GM21381 (cell line): ENCODE results near the gene TF.

Experiments
- ATAC-seq: cut with Tn5 transposase; IDR thresholded peaks from one replicate; pipeline ENCODE4 v1.9.1; 2021; ENCODE audit warnings: mild to moderate bottlenecking, moderate library complexity; ENCODE audit not compliant: unreplicated experiment

TF gene

GRCh38 chr3:133805384-133805701, 59.1 kb downstream of the TF start:
- no peak for ATAC-seq

GRCh38 chr3:133805702-133806475, 59.7 kb downstream of the TF start, which contains the start of gene SRPRB:
Gene SRPRB, plus strand, starts transcription at chr3:133805815. Its CDS starts 34 bp downstream, at chr3:133805849.
- peak; percentile 97 for ATAC-seq

GRCh38 chr3:133812872-133813271, 66.7 kb downstream of the TF start:
- no peak for ATAC-seq

DNA sequence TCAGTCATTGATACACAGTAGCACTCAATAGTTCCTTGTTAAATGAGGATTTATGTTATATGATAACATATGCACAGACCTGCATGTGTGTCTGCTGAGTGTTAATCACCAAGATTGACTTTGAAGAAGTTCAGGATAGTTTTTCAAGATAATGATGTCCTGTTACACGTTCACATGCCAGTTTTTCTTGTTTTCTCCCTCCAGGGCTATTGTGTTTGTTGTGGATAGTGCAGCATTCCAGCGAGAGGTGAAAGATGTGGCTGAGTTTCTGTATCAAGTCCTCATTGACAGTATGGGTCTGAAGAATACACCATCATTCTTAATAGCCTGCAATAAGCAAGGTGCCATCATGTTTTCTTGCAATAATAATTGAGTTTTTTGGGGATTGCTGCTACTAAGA, 69.2 kb downstream of the TF start:
- no peak for ATAC-seq

- no peak for ATAC-seq
These were observed 73.9 kb downstream of the TF start for GRCh38 chr3:133820129-133820528.

DNA sequence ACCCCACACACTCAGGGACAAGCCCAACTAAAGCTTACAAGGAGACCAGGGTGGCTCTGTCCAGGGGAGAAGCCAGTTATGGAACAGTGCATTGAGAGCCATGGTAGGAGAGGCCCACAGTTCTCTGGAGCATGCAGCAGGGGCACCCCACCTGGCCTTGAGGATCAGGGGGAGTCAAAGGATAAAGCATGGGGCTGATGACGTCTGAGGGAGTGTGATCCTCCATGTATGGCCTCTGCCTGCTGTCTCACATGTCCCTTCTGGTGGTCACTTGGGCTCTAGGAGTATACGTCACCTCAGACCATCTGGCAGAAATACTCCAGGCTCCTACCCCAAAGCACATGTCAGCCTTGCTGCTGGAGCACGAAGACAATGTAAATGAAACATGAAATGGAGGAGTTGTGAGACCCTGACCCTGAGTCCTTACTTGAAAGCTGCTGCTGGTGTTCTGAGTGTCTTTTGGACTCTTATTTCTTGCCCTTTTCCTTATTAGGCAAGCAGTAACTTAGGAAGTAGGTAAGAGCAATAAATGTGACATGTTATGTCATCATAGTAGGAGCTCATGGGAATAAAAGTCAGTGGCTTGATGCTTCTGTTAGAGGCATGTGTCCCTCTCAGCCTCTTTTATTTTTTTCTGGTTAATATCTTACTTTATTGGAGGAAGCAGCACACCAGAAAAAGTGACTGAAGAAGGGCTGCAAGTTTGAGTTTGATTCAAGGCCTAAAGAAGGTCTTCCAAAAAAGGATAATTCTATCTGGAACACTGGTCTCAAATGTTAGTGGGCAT, 74.9 kb downstream of the TF start:
- ATAC-seq, result no peak

DNA sequence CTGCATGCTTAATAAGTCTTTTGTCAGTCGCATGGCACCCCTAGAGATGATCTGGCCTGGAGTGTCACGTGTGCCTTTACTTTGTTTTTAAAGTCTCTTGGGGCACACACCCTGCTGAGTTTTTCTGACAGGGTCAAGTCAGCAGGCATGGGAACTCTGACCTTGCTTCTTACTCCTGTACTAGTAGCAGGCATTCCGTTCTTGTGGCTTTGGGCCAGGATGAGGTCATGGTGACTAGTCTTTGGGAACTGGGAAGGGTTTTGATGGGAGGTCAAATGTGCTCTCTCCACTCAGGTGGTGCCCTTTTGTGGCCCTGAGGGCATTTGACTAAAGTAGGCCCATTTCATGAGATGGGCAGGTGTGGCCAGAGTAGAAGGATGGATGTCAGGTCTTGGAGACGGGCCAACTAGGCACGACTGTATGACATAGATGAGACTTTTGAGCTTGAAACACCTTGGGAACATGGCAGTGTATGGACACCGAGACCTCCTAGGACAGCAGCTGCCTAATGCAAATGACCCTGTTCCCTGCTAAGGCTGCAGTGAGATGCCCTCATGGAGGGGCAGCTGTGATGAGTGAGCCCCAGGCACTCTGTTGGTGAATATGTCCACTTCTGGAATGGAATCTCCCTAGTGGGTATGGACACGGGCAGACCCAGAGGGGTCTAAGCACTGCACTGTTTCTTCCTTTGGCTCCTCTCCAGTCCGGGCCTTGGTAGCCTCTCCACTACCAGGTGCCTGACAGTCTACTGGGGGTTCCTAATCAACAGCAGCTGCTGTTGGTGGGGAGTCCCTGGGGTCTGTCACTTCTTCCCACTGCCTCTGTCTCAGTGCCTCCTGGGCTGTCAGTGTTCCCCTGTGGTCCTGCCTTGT, 75.8 kb downstream of the TF start:
- ATAC-seq, result no peak

DNA sequence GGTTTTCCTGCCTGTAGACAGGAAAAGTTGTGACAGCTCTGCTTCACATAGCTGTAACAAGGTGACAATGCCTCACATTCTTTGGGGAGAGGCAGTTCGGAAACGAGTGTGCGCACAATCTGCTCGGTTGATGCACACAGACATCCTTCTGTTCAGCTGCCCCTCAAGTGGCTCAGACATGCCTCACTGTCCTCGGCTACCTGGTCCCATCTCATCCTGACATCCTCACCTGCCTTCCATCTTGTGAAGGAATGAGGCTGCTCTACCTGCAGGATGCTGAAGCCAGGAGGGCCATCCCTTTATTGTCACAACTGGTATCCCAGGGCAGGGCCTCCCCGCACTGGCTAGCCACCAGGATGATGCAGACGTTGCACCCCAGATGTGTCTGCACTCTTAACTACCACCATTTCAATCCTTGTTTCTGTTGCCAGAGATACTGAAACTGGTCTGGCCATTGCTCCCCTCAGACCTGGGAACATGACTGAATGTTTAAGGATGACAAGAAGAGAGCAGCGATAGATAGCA, 78.8 kb downstream of the TF start:
- no peak for ATAC-seq

DNA sequence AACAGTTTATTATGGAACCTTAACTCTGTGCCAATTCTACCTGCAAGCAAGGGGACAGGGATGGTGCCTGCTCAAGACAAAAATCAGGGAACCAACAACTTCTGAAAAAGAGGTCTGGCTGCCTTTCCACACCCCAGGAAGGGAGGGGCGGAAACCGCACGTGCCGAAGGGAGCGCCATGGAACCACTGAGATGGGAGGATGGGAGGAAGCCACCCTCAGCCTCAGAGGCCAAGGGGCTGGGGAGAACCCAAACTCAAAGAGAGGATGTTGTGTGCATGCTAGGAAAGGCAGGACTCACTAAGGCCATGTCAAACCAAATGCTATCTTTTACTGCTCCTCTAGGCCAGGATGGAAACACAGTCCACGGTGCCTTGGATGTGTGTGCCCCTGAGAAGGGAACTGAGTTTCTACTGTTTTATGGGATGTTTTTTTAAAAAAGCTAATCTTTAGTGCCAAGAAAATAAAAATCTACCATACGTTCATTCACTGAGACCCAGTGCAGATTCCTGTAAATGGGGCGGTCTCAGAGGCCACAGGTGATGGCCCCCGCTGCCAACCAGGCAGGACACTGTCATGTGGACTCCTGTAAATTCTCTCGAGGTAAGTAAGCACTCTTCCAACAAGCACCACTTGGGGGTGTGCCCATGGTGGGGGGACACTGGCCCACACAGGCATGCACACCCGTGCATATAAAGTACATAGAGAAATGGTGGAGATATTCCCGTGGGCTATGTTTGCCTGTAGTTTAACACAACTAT, 80.0 kb downstream of the TF start:
- ATAC-seq, result no peak

DNA sequence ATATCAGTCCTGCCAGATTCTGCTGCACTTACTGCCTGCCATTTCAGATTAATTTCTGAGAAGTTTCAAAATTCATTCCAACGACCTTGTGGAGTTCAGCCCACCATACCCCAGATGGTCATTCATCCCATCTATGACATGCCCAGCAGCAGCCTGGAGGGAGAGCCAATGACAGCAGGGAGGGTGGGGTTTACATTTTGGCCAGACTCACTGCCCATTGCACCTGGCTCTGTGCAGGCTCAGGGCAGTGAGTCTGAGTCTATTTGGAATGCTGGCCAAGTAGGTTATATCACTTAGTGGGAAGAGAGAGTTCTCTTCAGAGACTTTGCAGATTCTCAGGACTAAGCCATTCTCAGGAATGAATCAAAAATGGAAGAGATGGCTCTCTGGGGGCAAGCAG, 80.9 kb downstream of the TF start:
- no peak for ATAC-seq

DNA sequence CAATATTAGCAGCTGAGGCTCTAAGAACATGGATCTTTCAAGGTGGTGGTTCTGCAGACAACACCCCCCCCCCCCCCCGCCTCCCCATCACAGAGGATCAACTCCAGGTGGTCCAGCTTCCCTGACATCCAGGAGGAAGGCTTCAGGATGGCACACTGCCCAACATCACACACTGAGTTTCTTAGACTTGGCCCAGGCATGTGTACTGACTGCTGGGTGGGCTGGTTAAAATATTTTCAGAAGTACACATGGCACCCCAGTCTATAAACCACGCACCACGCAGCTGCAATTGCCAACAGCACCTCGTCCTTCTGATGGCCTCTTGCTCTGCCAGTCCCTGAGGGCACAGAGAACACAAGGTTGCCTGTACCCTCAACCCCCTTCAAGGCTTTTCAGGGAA, 81.5 kb downstream of the TF start:
- ATAC-seq, result no peak

DNA sequence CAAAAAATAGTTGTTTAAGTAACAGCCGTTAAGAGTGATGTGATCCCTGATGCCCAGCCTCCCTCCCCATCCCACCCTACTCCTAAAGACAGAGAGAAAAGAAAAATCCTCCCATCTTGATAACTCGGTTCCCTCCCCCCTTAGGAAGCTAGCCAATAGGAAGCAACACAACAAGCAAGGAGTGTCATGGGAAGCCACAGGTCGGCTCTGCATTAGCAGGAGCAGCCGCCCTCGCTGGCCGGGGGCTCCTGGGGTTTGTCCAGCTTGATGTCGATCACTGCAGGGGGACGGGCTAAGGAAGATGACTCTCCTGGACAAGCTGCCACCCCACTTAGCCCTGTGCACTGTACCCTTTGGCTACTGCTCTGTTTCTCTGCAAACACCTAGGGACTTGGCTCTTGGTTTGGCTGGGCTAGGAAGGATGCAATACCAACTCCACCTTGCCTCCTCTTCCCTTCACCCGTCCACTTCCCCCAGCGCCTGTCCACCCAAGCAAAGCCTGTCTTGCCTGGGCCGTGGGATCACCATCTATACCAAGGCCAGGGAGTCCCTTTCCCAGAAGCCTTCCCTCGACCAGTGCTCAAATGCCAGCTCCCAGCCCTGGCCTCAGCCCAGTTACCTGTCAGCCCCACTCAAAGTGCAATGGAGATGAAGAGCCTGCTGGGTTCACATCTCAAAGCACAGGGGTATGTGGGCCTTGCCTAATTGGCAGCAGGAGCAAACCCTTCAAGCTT, 82.5 kb downstream of the TF start:
- no peak for ATAC-seq

DNA sequence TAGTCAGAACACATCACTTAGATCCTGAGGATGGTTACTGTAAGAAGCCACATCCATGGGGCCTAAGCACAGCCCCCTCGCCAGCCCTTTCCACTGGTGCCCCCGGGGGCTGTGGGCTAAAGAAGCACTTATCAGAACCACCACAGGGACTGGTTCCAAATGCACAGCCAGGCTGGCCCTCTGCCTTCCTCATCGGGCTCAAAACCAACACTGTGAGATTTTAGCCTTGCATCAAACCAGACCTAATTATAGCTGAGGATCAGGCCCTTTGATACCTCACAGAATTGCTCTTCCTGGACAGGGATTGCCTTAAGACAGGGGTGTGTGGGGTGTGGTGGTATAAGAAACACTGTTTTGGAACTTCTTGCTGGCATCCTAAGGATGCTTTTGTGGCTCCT, 83.1 kb downstream of the TF start:
- ATAC-seq, result no peak

- no peak for ATAC-seq
These were observed 83.9 kb downstream of the TF start for GRCh38 chr3:133830071-133830470.

DNA sequence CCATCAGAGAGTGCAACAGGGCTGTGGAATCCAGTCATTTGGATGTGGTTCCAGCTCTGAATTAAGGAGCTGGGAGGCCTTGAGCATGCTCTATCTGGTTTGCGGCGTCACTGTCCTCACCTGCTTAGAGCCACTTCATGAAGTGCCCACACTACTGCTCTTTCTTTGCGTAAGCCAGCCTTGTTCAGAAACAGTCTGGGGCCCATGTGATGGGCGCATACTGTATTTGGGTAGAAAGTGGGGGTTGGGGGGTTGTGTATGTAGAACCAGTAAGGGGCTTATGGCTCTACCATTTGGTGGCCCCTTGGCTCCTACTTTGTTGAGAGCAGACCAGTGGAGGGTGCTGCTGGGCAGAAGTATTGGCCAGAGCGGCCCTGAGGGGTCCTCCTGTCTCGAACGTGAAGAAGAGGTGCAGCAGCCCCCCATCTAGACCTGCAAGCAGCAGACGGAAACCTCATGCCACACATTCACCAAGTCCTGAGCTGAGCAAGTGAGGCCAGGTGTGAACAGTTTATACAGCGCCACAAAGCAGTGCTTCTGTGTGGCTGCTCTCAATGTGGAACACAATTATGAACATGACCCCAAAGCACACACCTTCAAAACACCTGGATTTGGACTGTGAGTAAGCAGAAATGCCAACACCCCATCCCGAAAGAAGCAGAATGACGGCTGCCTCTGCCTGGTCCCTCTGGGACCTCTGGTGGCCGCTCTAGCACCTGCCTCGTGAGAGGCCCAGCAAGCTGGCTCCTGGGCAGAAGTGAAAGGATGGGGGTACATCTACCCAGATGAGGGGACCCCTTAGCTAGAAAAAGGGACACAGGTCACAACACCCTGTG, 86.0 kb downstream of the TF start:
- ATAC-seq, result no peak

DNA sequence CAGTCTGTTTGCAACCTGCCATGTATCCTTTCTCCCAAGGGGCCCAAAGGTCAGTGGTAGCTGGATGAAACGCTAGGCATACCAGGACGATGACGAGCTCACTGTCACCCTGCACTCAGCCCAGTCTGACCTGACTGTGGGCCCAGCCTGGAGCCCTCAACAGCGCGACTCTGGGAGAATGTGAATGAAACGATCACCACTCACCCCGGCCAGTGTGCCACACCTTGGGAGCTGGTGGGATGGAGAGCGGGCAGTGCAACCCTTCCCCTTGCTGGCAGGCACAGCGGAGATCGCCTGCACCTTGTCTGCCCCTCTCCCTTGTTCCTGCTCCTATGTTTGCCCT, 86.6 kb downstream of the TF start:
- ATAC-seq, result no peak

DNA sequence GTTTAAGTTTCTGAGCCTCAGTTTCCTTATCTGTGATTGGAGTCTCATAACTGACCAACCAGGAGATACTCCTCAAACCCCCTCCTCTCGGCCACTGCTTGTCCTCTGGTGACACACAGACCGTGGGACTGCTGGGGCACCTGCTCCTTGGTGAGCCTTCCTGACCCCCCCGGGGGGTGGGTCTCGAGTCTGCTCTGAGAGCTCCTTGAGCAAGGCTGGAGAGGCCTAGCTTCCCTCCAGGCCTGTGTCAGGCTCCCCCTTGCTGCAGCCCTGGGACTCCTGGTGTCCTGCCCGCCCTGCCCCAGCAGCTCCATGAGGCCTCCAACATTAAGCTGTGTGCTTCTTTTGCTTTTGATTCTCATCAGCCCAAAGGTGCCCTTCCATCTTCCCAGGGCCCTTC, 87.1 kb downstream of the TF start:
- no peak for ATAC-seq

- no peak for ATAC-seq
These were observed 87.9 kb downstream of the TF start for GRCh38 chr3:133833880-133834620.
